GM10248 (cell line): ENCODE measurements around the gene TRIM41.
A peak's percentile ranks its signal among the peaks of the same experiment; 100 is the strongest.
"Not testable (repeated sequence)": the region's sequence is repeated elsewhere in the genome, so short reads cannot be mapped to it uniquely, and the experiment has no call there.

Experiments used
- CTCF ChIA-PET: fragments of 300-600 bp; sonication (Branson Sonifier 250); formaldehyde crosslinking; extraction: SDS; loops from one replicate; lab custom pipeline; 2021; ENCODE audit warnings: antibody characterized with exemption; lab: Yijun Ruan, JAX
- POLR2A ChIA-PET: fragments of 350-650 bp; sonication (Branson Sonifier 250); formaldehyde crosslinking; extraction: SDS; loops from one replicate; lab custom pipeline; 2020; ENCODE audit warnings: antibody characterized with exemption; lab: Yijun Ruan, JAX
- DNase-seq: peaks from one replicate; pipeline ENCODE4 v3.0.0; 2012; ENCODE audit errors: extremely low spot score
- TF ChIP-seq, protein P1 (sequence below): IDR thresholded peaks from 2 replicates; pipeline ENCODE4 v1.5.1; 2012; ENCODE audit warnings: mild to moderate bottlenecking, low read depth; ENCODE audit errors: extremely low read depth, missing control alignments, control extremely low read depth

The TRIM41 gene

DNA sequence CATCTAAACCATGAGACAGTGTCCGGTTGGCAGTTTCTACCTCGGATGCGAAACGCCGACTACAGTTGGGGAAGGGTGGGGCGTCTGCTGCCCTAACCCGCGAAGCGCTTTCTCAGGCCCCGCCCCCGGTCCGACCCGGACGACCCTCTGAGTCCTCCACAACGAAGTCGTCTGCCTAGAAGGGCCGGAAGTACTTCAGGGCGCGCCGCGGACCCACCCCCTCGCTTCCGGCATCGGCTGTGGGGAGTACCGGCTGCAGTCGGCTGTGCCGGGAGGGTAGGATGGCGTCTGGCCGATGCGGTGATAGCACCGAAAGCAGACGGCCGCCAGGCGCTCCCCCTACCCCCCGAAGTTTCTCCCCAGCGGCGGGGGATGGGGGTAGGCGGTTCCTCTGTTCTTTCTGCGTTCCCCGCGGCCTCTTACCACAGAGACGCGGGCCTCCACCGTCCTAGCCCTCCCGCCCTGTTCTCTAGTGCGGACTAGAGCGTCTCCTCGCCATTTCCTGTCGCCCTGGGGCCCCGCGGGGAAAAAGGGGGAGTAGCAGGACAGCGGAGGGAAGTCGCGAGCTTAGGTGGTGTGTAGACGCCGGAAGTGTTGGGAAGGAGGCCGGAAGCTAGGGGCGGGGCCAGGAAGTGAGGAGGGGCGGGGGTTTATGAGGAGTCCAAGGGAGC lies at the start of gene TRIM41:
Gene TRIM41 (plus strand): TSS at position 224 of the 671 bp plus-strand sequence. CDS start 719 bp downstream, outside the sequence.
- DNase-seq, result peak; percentile 90

DNA sequence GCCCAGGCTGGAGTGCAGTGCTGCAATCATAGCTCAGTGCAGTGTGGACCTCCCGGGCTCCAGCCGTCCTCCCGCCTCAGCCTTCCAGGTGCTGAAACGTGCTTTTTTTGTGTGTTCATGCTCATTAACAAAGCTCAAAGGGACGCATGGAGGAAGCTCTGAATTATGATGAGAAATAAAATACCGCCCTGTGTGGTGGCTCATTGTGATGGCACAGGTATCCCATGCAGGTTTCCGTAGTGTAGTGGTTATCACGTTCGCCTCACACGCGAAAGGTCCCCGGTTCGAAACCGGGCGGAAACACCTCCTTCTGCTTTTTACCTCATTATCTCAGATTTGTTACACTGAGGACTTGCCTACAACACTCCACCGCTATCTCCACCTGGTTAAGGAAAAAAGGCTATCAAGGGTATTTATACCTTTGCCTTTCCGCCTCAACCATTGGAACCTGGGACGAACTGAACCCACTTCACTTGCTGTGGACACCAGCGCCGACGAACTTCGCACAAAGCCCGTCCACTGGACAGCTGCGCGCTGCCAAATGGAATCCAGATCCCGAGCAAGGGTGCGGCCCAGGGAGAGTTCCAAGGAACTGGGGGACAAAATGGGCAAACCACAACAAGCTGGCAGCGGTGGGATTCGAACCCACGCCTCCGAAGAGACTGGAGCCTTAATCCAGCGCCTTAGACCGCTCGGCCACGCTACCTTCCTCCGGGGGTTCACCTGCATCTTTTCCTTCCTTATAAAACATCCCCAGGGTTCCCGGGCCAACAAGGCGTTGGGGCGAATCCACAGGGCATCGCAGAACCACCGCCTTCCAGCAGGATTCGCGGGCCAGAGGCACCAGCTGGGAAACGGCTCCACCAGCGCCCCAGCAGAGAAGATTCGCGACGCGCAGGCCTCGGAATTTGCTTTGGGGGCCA lies 49.4 kb upstream of the TRIM41 start:
- ChIA-PET POLR2A (no interaction called here), CTCF (interaction anchor here (1.1 to 6.2 kb wide), 4 partner anchors 10 to 75 kb away, joined by 3 to 42 read pairs (median 15); no protein-coding TSS in a partner anchor)
- peak; percentile 48 for DNase-seq
- TF ChIP-seq, protein P1, sequence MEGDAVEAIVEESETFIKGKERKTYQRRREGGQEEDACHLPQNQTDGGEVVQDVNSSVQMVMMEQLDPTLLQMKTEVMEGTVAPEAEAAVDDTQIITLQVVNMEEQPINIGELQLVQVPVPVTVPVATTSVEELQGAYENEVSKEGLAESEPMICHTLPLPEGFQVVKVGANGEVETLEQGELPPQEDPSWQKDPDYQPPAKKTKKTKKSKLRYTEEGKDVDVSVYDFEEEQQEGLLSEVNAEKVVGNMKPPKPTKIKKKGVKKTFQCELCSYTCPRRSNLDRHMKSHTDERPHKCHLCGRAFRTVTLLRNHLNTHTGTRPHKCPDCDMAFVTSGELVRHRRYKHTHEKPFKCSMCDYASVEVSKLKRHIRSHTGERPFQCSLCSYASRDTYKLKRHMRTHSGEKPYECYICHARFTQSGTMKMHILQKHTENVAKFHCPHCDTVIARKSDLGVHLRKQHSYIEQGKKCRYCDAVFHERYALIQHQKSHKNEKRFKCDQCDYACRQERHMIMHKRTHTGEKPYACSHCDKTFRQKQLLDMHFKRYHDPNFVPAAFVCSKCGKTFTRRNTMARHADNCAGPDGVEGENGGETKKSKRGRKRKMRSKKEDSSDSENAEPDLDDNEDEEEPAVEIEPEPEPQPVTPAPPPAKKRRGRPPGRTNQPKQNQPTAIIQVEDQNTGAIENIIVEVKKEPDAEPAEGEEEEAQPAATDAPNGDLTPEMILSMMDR, result no peak

More for the DNA sequence above, at the start of gene TRIM41:
- CTCF ChIA-PET, result interaction anchor here (1.0 to 1.9 kb wide), 5 partner anchors 12 to 41 kb away, joined by 3 to 7 read pairs (median 4); no protein-coding TSS in a partner anchor
- TF ChIP-seq, protein P1, result no peak
- POLR2A ChIA-PET, result interaction anchor here (2.0 to 2.6 kb wide), 3 partner anchors 12 to 32 kb away, joined by 7 to 15 read pairs (median 10); no protein-coding TSS in a partner anchor

DNA sequence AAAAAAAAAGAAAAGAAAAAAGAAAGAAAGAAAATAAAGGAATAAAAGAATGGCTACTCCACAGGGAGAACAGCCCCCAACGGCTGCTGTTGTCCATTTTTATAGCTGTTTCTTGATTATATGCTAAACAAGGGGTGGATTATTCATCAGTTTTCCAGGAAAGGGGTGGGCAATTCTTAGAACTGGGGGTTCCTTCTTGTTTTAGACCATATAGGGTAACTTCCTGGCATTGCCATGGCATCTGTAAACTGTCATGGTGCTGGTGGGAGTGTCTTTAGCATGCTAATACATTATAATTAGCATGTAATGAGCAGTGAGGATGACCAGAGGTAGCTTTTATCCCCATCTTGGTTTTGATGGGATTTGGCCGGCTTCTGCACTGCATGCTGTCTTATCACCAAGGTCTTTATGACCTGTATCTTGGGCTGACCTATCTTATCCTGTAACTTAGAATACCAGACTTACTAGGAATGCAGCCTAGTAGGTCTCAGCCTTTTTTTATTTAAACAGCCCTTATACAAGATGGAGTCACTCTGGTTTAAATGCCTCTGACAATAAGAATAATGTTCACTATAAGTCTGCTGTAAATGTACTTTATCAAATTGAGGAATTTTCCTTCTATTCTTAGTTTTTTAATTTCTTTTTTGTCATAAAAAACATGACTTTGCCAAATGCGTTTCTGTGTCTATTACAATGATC lies 46.7 kb upstream of the TRIM41 start:
- no peak for DNase-seq
- ChIA-PET CTCF (interaction anchor here (0.9 to 1.6 kb wide), 2 partner anchors 8 kb away, joined by 4 to 6 read pairs; no protein-coding TSS in a partner anchor), POLR2A (no interaction called here)
- TF ChIP-seq, protein P1, result no peak

DNA sequence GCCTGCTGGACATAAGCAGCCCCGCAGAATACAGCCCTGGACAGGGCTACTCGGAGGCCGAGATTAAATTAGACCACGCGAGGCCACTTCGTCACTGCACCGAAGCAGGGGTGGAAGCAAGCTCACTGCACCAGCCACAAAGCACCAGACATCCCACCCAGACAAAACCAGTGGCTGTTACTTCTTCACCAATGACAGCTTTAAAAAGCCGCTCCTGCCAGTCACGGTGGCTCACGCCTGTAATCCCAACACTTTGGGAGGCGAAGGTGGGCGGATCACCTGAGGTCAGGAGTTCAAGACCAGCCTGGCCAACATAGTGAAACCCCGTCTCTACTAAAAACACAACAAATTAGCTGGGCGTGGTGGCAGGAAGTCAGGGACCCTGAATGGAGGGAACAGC lies 45.5 kb upstream of the TRIM41 start:
- POLR2A ChIA-PET, result not testable (repeated sequence)
- CTCF ChIA-PET, result interaction anchor here (1.2 to 1.6 kb wide), 2 partner anchors 9 to 14 kb away, joined by 5 to 6 read pairs; no protein-coding TSS in a partner anchor

DNA sequence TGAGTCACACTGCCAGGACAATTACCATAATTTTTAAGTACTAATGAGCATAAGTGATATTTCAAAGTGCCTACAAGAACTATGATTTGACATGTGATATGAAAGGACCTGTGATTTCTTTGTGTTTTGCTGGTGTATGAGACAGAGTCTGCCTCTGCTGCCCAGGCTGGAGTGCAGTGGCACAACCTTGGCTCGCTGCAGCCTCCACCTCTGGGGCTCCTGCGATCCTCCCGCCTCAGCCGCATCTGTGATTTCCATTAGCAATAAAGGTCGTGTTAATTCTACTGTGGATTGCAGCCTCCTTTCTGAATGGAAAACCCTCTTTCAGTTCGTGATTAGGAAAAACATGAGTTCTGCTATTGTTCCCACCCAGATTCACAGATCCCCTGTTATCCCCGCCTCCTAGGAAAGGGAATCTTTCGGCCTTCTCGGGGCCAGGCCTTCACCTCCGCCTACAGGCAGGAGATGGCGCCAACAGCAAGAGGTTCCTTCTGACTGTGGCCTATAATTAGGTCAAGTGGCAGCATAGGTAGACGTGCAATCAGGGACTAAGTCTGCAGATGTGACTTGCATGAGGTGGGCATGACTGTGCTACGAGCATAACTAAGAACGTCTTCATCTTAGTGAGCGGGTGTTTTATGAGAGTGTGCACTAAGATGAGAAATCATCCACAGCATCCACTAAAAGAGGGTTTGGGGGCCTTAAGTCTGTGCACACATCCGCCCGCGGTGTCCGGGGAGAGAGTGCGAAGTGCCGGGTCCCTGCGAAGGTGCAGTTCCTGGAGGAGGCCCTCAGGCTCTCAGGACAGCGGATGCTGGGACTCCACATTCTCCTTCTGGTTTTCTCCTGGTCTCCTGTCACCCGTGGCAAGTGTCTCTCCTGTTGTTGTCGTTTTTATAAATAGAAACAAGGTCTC lies 41.2 kb upstream of the TRIM41 start:
- CTCF ChIA-PET, result interaction anchor here (0.7 to 4.0 kb wide), 7 partner anchors 8 to 79 kb away, joined by 3 to 42 read pairs (median 4); partner anchors contain the start of genes TRIM41 and TRIM52
- POLR2A ChIA-PET, result no interaction called here
- TF ChIP-seq, protein P1, result peak; percentile 80
- peak; percentile 71 for DNase-seq

More for the DNA sequence above, 45.5 kb upstream of the TRIM41 start:
- not testable (repeated sequence) for DNase-seq

DNA sequence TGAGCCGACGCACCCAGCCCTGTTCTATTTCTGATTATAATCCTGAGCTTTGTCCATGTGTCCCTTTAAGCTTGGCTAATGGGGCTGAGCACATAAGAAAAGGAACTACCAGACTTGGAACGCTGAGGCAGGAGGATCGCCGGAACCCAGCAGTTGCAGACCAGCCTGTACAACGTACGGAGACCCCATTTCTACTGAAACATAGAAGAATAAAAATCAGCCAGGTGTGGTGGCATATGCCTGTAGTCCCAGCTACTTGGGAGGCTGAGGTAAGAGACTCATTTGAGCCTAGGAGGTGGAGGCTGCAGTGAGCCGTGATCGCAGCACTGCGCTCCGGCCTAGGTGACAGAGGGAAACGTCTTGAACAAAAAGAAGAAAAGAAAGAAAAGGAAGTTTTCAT lies 40.4 kb upstream of the TRIM41 start:
- ChIA-PET CTCF (interaction anchor here (0.7 to 4.0 kb wide), 4 partner anchors 10 to 40 kb away, joined by 3 to 42 read pairs (median 4); partner anchors contain the start of gene TRIM41), POLR2A (no interaction called here)
- DNase-seq, result no peak
- TF ChIP-seq, protein P1, result no peak
